ENCODE data around the gene EXOSC7.

- no peak for TF ChIP-seq EZH2 (IDR thresholded peaks at IDR 0.05; ENCODE audit: borderline replicate concordance, low read length)
- no peak for TF ChIP-seq CTCF (conservative IDR thresholded peaks at IDR 0.05 in 1 of 2, IDR thresholded peaks at IDR 0.05 in 1 of 2; ENCODE audit: extremely low read depth in 1 of 2, insufficient read depth in 1 of 2, low read depth in 1 of 2, low read length in 2 of 2)
These were observed 7.5 kb downstream of the EXOSC7 start for GRCh38 chr3:44983484-44983941.
